Type B pancreatic cell (in vitro differentiated cells): Measurements from ENCODE around the gene HES6. TPM values are rescaled to one million over a fixed set of nuclear protein-coding genes. Genes with fewer than 3 reads are reported as not detected.

ENCODE experiments used
- DNase-seq: peaks from one replicate; pipeline ENCODE4 v3.0.0; 2021; ENCODE audit warnings: mixed read lengths; ENCODE audit not compliant: unreplicated experiment; ENCODE audit errors: extremely low spot score
- H3K27ac Mint-ChIP-seq: 2 replicates; pipeline ENCODE4 v1.8.0; 2021; ENCODE audit warnings: mild to moderate bottlenecking, mixed read lengths
- H3K27me3 Mint-ChIP-seq: 2 replicates; pipeline ENCODE4 v1.8.0; 2021; ENCODE audit warnings: mixed read lengths
- H3K36me3 Mint-ChIP-seq: 2 replicates; pipeline ENCODE4 v1.8.0; 2021; ENCODE audit warnings: mixed read lengths
- H3K4me1 Mint-ChIP-seq: one replicate; pipeline ENCODE4 v1.8.0; 2021; ENCODE audit warnings: mixed read lengths; ENCODE audit not compliant: unreplicated experiment
- H3K4me3 Mint-ChIP-seq: 2 replicates; pipeline ENCODE4 v1.8.0; 2021; ENCODE audit warnings: mild to moderate bottlenecking, mixed read lengths
- H3K9me3 Mint-ChIP-seq: 2 replicates; pipeline ENCODE4 v1.8.0; 2021; ENCODE audit warnings: mixed read lengths
- total RNA-seq: library from RNA; stranded (reverse); gene quantifications from 2 replicates; pipeline ENCODE4 v1.2.1, GENCODE V29; 2021; ENCODE audit warnings: low replicate concordance
- TF ChIP-seq, protein P1 (sequence below): fragments of 200-600 bp; sonication (generic); conservative IDR thresholded peaks from 2 replicates; pipeline ENCODE4 v1.5.0; 2021; ENCODE audit warnings: antibody characterized with exemption, mild to moderate bottlenecking

Gene HES6
- total RNA-seq, 1 donor from 2014 or later: 24.4 TPM

DNA sequence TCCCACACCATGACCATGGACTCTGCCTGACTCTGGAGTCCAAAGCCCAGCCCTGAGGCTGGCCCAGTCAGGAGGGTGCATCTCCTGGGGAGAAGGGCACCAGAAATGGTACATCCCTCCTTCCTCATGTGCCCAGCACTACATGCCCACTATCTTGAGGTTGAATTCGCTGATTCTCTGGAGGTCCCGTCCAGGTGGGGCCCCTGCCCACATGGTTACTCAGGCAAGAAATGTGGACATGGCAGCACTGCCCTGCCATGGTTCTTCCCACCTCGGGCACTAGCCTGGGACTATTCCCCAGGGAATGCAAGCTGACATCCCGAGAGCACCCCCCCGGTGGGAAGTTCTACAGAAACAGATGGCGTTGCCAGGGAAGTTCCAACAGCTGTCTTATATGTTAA is 15.3 kb upstream of the HES6 start:
- Mint-ChIP-seq H3K4me3 (no peak overlapping the region), H3K27me3 (no peaks in the 10 kb centered on the region), H3K9me3 (no peaks in the 10 kb centered on the region), H3K4me1 (no peaks in the 10 kb centered on the region), H3K27ac (no peak overlapping the region), H3K36me3 (no peaks in the 10 kb centered on the region)
- TF ChIP-seq, protein P1, sequence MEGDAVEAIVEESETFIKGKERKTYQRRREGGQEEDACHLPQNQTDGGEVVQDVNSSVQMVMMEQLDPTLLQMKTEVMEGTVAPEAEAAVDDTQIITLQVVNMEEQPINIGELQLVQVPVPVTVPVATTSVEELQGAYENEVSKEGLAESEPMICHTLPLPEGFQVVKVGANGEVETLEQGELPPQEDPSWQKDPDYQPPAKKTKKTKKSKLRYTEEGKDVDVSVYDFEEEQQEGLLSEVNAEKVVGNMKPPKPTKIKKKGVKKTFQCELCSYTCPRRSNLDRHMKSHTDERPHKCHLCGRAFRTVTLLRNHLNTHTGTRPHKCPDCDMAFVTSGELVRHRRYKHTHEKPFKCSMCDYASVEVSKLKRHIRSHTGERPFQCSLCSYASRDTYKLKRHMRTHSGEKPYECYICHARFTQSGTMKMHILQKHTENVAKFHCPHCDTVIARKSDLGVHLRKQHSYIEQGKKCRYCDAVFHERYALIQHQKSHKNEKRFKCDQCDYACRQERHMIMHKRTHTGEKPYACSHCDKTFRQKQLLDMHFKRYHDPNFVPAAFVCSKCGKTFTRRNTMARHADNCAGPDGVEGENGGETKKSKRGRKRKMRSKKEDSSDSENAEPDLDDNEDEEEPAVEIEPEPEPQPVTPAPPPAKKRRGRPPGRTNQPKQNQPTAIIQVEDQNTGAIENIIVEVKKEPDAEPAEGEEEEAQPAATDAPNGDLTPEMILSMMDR: no peak
- DNase-seq: no peak

DNA sequence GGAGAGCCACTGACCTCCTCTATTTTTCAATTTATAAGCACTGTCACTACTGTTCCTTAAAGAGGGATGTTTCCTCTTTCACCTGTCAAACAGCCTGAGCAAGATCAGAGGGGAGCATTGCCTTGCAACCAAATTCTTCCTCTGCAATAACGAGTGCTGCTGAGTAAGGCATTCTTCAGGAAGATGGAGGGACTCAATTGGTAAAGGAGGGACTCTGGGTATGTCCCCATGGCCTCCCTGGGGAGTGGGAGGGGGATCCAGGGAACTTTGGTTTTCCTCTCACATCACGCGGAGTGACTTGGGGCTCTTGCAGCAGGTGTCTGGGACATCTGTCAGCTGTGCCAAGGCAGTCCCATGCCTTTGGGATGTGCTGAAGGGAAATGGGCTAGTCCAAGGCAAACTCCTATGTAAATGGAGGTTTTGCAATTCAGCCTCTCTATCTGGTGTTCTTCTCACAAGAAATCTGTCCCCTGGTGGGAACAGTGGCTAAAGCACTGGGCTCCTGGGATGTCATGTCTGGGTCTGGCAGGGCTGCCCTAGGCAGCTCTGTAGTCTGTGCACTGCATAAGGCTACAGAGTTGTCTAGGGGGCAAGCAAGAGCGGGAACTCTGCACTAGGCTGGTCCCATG is 14.4 kb upstream of the HES6 start:
- no peaks in the 10 kb centered on the region for H3K36me3 Mint-ChIP-seq
- no peak overlapping the region for H3K4me3 Mint-ChIP-seq
- no peak overlapping the region for H3K27ac Mint-ChIP-seq
- no peak for DNase-seq
- no peaks in the 10 kb centered on the region for H3K4me1 Mint-ChIP-seq
- no peaks in the 10 kb centered on the region for H3K9me3 Mint-ChIP-seq
- TF ChIP-seq, protein P1: no peak
- no peaks in the 10 kb centered on the region for H3K27me3 Mint-ChIP-seq

DNA sequence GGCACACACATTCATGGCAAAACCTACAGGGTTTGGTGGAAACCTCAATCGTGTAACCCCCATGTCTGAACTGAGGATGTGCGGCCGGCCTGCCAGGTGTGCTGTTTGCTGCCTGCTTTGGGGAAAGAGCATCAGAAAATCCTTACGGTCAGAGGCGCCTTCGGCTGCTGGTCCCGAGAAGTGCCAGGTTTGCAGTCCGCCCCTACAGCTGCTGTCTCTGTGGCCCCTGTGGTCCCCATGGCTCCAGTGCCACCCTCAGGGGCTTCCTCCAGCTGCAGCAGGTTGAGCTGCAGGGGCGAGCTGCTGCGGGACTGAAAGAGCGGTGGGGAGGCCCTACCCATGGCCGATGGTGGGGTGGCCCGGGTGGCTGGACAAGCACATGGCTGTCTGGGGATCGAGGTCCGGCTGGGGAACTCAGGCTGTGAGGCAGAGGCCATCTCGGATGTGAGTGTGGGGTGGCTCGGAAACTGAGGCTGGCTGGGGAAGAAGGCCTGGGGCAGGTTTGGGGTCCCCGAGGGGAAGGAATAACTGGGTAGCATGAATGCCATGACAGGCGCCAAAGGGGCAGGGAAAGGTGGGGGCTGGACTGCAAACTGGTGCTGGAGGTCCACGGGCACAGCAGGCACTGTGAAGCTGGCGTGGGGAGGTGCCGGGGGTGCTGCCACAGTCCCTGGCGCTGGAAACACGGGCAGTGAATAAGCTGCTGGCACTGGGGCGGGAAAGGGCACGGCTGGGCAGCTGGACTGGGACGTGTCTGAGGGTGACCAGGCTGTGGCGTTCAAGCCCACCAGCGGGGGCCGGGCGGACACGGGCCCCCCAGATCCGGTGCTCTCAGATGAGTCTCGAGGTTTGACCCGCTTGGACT is 13.2 kb upstream of the HES6 start:
- H3K4me3 Mint-ChIP-seq: no peak overlapping the region
- TF ChIP-seq, protein P1: no peak
- no peaks in the 10 kb centered on the region for H3K9me3 Mint-ChIP-seq
- no peak for DNase-seq
- peaks cover 3% of the 10 kb centered on the region for H3K36me3 Mint-ChIP-seq
- no peaks in the 10 kb centered on the region for H3K4me1 Mint-ChIP-seq
- H3K27me3 Mint-ChIP-seq: no peaks in the 10 kb centered on the region
- H3K27ac Mint-ChIP-seq: no peak overlapping the region

DNA sequence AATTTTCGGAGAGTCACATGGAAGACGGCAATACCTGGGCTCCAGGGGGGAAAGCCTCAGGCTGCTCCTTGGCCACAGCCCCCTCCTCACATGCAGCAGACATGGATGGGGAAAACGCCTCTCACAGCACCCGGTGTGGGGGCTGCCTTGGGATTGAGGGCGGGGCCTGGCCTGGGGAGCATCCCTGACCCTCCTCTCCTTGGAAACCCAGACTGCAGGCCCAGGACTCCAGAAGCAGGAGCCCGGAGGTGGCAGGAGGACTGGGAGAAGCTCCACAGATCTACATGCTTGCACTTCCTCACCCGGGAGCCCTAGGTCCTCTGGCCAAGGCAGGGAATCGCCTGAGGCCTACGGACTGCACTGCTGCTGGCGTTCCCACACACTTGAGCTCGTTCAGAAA is 12.1 kb upstream of the HES6 start:
- Mint-ChIP-seq H3K9me3 (no peaks in the 10 kb centered on the region), H3K27ac (no peak overlapping the region), H3K27me3 (no peaks in the 10 kb centered on the region), H3K4me3 (no peak overlapping the region), H3K4me1 (no peaks in the 10 kb centered on the region), H3K36me3 (peaks cover 4% of the 10 kb centered on the region)
- no peak for DNase-seq
- TF ChIP-seq, protein P1: no peak

DNA sequence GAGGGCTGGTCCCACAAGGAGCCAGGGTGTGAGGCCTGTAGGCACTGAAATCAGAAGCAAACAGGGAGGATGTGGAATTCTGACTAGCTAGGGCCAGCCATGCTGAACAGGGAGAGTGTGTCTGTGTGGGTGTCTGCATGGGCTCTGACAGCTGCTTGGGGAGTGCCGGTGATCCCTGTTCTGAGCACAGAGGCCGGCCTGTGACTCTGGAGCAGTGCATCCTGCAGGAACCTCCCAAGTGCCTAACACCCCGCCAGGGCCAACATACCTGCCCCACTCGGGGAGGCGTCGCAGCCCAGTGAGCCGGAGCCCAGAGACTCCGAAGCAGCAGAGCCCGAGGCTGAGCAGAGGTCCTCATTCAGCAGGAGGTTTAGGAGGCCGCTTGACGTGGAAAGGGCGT is 11.5 kb upstream of the HES6 start:
- Mint-ChIP-seq H3K9me3 (no peaks in the 10 kb centered on the region), H3K27ac (no peak overlapping the region), H3K36me3 (peaks cover 4% of the 10 kb centered on the region), H3K4me1 (no peaks in the 10 kb centered on the region), H3K27me3 (no peaks in the 10 kb centered on the region), H3K4me3 (no peak overlapping the region)
- TF ChIP-seq, protein P1: no peak
- DNase-seq: no peak
